H1 (cell line): ENCODE results near the gene BORCS6. TPM values are rescaled to one million over a fixed set of nuclear protein-coding genes. Genes with fewer than 3 reads are reported as not detected.

Source experiments
- TCF12 ChIP-seq: IDR thresholded peaks from 2 replicates; pipeline ENCODE4 v1.6.1; 2011; ENCODE audit warnings: low read depth, mild to moderate bottlenecking, low read length
- polyA plus RNA-seq, 7 experiments: library from polyadenylated mRNA; depleted of rRNA in 3 of 7; stranded (reverse) in 5 of 7; unstranded in 2 of 7; fragments of >200 nt in 5 of 7; fragments of 200-250 nt in 2 of 7; gene quantifications; 1 replicate in 5 of 7; 2 replicates in 1 of 7; 4 replicates in 1 of 7; pipeline versions ENCODE4 v1.2.1 to v1.2.3, GENCODE V29; 2011 to 2013; ENCODE audit warnings: missing spikeins in 2 of 7, mixed read lengths in 2 of 7
- total RNA-seq: library from RNA; stranded (reverse); fragmentation: NEBNext Ultra II Directional; extraction: Animal tissue kit (Norgen Biotek cat#: 25700); gene quantifications from 2 replicates; pipeline ENCODE4 v1.2.1, GENCODE V29; 2021

The BORCS6 gene
- total and polyA plus RNA-seq, 2 of the 8 experiments (the other 6 are each of a cell fraction or from before 2014, with no cell fraction given) = 3.3 to 3.6 TPM

GRCh38 chr17:8142887-8143580 lies 46.9 kb downstream of the BORCS6 start (continued):
- no peak for TF ChIP-seq TCF12
- TF ChIP-seq, all 59 proteins: peak for 0
